Tibial nerve (tissue), 4 donors: ENCODE data around the gene CDH12.

Experiments
- EP300 ChIP-seq, 2 donors: sonication (generic); formaldehyde crosslinking; IDR thresholded peaks; one replicate each; pipeline ENCODE4 v1.6.1; 2017; ENCODE audit warnings: antibody characterized with exemption in 2 of 2, mild to moderate bottlenecking in 1 of 2
- TF ChIP-seq, protein P1 (sequence below), 5 experiments: fragments of 200-600 bp in 3 of 5; fragments of 450-650 bp in 2 of 5; sonication (generic) in 3 of 5; IDR thresholded peaks; one replicate each; pipeline ENCODE4 v1.5.1; 2016 to 2019; ENCODE audit warnings: antibody characterized with exemption in 5 of 5, mild to moderate bottlenecking in 3 of 5, moderate library complexity in 2 of 5

DNA sequence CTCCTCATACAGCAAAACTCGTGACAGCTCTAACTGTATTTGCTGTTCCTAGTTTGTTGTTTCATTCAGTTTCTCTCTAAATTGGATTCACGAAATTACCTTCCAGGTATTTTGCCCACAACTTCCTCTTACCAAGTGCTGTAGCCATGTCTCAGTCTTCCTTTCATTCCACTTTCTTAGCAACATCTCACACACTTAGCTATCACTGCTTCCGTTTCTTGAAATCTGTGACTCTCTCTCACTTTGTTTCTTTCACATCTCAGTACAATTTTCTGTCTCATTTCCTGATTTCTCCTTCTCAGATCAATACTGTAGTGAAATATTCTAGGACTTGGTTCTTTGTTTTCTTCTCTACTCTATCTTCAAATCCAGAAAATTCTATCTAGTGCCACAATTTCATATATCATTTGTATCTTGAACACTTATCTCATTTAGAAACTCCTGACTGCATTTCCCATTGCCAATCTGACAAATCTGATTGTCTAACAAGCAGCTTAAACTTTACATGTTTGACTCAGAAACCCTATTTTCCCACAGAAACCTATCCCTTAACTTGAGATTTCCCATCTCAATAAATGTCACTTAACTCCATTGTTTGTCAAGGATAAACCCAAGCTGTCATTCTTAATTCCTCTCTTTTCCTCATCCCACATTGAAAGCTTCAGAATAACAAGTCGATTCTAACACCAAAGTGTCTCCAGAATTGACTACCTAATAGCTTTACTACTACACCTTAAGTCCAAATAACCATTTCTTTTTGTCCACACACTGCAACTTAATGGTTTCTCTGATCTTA lies 303.1 kb downstream of the CDH12 start:
- no peak for TF ChIP-seq EP300 (IDR thresholded peaks at IDR 0.05)
- TF ChIP-seq, protein P1, sequence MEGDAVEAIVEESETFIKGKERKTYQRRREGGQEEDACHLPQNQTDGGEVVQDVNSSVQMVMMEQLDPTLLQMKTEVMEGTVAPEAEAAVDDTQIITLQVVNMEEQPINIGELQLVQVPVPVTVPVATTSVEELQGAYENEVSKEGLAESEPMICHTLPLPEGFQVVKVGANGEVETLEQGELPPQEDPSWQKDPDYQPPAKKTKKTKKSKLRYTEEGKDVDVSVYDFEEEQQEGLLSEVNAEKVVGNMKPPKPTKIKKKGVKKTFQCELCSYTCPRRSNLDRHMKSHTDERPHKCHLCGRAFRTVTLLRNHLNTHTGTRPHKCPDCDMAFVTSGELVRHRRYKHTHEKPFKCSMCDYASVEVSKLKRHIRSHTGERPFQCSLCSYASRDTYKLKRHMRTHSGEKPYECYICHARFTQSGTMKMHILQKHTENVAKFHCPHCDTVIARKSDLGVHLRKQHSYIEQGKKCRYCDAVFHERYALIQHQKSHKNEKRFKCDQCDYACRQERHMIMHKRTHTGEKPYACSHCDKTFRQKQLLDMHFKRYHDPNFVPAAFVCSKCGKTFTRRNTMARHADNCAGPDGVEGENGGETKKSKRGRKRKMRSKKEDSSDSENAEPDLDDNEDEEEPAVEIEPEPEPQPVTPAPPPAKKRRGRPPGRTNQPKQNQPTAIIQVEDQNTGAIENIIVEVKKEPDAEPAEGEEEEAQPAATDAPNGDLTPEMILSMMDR (IDR thresholded peaks at IDR 0.05) = no peak
